GM21447 (cell line): ENCODE measurements around the gene LNX2.

ENCODE experiments used
- ATAC-seq: cut with Tn5 transposase; IDR thresholded peaks from one replicate; pipeline ENCODE4 v1.9.1; 2021; ENCODE audit not compliant: unreplicated experiment

The LNX2 gene

DNA sequence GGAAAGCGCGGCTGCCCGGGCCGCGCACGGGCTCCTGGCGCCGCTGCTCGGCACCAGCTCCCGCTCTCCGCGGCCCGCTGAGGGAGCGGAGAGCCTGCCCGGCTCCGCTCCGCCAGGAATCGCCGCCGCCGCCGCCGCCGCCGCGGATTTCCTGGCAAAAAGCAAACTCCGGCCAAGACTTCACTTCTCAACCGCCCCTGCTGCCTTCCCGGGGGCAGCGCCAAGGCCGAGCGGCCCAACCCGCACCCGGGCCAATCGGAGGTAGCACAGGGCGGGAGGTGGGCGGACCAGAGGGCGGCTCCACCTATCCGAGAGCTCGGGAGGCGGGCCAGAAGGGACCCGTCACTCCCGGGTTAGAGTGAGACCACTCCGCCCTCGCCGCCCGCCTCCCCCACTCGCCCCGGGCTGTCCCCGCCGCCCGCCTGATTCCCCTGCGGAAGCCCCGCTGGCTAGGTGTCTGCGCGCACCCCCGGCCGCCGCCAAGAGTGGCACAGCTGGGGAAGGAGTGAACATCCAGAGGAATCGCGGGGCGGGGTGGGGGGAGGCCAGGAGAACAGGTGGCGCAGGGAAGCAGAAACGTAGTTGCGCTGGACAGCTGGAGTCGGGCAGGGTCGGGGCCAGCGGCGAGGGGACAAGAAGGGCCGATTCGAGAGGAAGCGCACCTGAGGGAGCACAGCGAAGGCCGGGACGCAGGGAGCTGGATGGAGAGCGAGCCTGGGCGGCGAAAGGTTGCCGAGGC, at the start of gene LNX2:
Gene LNX2, minus strand, starts transcription at position 153 of the 739 bp plus-strand sequence. CDS start 38,826 bp downstream, outside the sequence.
- peak; percentile 81 for ATAC-seq

DNA sequence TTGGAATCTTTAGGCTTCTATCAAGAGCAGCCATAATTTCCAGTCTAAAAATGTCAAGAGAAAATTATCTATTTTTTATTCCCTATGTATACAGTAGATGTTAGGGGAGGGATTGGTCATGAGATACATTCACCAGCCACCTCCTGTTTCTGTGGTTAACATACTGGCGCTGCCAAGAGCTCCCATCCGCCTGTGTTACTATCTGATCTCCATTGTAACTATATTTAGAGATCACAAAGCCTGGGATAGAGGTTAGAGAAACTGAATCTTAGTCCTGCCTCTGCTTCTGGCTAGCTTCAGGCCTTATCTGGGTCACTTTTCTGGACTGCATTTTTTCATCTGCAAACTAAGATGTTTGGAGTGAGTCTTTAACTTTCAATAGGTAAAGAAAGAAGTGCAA, 47.6 kb upstream of the LNX2 start:
- no peak for ATAC-seq

DNA sequence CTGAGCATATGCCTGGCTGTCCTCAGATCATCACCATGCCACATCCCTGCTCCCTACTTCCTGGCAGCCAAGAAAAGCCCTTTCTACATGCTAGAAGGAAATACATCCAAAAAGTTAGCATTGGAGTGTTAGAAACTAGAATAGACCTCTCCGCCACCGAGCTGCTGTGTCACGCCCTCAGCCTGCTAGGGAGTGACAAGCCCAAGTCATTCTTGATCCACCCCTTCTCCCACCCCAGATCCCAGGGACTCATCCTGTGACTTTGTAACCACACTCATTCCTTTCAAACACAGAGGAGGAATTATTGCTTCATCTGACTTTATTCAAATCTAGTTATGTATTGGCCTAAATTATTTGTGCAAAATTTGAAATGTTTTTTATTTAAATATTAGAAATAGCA, 46.6 kb upstream of the LNX2 start:
- ATAC-seq, result no peak

DNA sequence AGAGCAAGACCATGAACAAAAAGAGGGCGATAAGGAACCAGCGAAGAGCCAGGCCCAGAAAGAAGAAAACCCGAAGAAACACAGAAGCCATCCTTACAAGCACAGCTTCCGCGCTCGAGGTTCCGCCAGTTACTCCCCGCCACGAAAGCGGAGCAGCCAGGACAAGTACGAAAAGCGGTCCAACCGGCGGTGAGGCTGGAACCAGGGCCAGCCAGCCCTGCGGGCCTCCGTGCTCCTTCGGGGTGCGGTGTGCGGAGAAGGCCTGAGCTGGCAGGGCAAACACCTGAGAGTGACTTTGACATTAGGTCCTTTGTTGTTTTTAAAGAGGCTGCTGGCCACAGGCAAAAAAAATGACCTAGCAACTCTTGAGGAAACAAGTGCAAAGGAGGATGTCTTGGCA, 45.4 kb upstream of the LNX2 start:
- no peak for ATAC-seq

DNA sequence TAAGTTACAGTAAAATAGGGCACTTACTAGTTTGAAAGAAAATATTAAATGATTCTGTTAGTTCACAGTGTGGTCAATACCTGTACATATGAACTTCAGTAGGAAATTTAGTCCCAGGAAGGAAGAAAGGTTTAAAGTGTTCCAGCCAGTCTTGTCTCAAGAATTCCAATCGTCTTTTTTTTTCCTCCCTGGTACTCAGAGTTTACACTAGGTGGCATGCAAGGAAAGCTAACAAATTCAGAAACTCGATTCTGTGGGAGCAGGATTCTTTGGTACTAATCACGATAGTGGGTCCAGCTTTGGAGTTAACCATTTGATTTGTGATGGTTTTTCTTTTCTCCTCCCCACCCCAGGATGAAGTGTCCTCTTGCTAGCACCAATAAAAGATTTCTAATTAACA, 45.0 kb upstream of the LNX2 start:
- ATAC-seq, result no peak

DNA sequence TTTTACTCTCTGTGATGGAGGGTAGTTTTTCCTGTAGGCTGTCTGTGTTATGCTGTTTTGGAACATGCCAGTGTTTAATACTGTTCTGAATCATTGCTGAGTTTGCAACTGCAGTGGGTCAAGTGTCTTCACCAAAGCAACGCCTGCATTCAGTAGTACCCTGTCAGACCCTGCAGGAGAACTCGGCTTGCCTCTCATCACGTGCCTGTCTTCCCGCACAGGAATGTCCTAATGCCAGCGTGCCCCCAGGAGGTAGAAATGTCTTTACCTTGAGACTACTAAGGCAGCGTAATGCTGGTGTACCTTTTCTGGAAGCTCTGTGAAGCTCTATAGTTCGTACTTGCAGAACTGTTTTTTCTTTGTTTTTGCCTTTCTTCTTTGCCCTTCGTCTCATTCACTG, 43.6 kb upstream of the LNX2 start:
- no peak for ATAC-seq

DNA sequence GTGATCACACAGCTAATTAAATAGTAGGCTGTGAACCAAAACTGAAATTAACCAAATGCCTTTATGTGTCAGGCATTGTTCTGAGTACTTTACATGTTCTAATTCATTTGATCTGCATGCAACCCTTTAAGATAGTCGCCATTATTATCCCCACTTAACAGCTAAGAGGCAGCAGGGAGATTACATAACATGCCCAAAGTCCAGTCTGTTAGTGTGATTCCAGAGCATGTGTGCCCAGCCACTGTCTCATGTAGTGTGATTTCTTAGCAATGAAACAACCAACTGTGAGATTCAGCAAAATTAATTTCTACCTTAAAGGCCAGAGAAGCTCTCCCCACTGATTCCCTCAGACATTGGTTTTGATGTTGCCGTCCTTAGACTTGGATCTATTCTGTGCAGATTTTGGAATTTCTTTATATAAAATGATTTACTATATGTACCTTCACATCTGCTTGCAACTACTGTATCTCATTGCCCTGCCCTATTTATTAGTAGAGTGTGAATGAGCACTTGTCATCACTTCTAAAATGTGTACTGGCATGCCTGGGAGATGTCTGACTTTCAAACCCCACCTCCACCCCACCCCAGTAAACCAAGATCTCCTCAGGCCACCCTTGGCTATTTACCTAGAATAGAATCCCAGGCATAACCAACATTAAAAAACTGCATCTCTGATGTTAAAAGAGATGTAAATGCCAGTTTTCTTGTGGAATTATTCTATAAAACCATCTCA, 42.6 kb upstream of the LNX2 start:
- no peak for ATAC-seq

DNA sequence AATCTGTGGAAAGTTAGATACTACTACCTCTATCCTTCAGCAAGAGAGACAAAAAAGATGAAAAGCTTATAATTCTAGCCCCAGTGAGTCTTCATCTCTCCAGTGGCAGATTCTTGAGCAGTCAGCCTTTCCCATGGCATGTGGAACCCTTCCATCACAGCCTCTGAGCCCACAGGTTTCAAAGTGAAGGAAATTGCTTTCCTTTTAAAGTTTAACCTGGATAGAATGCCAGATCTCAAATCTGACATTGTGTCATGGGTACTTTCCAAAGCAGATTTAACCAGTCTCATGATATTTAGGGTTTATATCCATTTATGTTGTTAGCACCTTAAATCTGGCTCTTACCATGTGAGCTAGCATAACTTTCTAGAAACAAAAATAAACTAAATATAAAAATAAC, 40.7 kb upstream of the LNX2 start:
- no peak for ATAC-seq

DNA sequence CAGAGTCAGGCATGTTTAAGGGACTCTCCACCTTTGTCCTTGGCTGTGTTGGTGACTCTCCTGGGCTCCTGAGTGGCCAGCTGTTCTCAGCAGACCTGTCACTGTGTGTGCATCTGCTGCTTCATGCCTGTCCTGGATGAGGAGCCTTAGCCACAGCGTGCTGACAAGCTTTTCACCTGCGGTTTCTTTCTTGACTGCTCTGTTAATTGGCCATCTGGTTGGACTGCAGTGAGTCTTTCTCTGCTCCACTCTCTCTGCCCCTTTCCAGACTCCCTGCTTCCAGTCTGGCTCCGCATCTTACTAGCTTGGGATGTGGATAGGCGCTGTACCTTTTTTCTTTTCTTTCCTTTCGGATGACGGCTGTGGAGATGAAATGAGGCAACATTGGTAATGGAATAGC, 40.2 kb upstream of the LNX2 start:
- no peak for ATAC-seq

DNA sequence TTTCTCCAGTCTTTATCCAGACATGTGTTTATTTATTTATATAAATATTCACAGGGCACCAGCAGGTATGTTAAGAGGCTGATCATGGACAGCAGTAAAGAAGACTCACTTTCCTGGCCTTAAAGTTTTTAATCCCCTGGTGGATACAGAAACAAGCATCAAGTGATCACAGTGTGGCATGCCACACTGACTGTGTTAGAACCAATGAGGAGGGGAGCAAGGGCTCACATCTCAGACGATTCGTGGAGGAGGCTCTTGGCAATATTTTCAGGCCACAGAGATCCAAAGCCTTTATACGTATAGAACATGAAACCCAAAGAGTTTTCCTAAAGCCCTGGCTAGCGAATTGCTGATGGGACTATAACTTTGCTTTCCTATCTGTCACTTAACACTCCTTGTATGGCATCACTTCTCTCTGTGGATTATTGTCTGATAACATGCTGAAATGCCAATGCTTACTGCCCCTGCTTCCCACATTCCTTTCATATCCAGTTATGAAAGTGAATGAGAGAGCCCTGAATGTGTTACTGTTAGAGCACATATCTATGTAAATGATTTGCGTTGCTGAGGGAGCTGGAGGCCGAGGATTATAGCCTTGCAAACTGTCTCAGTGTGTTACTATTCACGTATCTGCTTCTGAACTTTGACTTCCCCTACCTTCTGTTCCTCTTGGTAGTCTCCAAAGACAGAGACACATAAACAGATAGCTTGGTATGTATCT, 39.0 kb upstream of the LNX2 start:
- ATAC-seq, result no peak

DNA sequence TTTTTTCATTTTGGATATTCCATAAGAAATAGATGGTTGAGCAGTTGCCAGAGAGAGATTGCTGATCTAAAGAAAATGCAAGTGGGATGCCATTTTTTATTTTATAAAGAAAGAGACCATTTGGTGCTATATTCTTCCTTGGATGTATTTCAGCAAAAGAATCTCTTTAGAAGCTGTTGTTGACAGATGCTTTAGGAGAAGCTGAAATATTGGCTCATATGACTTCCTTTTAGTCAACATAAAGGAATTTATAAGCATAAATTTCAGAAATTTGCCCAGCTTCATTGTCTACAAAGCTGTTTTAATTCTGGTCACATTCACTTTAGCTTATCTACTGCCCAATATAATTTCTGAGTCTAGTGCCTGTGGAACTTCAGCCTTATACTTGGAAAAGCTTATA, 38.2 kb upstream of the LNX2 start:
- ATAC-seq, result no peak

DNA sequence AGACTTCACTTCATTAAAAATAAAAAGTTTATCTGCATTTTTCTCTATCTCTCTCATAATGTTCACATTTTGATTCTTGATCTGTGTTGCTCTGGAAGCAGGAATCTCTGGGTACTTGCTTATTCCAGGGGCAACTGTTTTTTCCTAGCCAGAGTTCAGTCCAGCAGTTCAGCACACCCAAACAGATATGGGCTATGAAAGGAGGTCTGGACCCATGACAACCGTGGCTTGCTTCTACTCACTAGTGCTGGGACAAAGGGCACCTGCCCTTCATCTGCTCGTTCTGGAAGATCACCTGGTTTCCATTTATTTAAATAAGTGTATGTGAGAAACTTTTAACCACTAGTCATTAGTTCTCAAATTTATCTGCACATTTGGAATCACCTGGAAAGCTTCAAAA, 37.4 kb upstream of the LNX2 start:
- no peak for ATAC-seq

DNA sequence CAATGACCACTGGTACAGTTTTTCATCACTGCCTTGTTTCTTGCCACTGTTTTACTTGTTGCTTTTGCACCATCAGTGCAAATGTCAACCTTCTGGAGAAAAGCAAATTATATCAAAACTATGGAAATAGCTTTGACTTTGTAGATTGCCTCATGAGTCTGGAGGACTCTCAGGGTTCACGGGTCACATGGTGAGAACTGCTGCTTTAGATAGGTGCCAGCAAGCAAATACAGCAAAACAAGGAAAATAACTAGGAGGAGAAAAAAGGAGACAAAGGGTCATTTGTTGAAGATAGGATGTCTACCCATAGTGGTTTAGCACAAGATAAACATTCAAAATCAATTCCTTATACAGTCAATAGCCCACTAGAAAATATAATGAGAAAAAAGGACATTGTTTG, 34.5 kb upstream of the LNX2 start:
- ATAC-seq, result no peak

DNA sequence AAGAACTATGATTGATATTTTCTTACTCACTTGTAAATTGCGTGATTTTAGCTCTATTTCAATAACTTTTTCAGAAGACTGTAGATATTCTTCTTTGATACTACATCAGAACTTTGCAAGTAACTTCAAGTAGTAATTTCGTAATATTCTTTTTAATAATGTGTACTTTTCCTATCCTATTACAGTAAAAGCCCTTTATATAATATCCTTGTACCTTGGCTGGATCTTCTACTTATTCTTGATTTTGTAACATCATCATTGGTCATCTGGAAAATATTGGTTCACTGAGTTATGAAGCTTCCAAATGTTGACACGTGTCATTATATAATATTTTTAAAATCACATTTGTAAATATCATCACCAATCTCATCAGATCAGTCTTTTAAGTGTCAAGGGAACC, 33.7 kb upstream of the LNX2 start:
- ATAC-seq, result no peak

DNA sequence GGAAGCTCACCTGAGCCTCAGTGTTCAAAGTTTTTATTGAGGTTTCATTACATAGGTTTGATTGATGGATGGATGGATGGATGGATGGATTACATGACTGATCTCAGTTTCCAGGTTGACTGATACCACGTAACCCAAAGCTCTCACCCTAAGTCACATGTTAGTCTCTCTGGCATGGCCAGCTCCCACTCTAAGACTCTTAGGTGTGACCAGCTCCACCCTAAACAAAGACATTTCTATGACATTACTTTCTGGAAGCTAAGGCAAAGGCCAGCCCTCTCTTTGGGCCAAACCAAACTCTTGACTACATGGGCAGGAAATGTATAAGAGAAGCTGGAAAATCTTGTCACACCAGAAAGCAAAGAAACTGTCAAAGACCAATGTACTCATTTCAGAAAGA, 30.0 kb upstream of the LNX2 start:
- no peak for ATAC-seq

DNA sequence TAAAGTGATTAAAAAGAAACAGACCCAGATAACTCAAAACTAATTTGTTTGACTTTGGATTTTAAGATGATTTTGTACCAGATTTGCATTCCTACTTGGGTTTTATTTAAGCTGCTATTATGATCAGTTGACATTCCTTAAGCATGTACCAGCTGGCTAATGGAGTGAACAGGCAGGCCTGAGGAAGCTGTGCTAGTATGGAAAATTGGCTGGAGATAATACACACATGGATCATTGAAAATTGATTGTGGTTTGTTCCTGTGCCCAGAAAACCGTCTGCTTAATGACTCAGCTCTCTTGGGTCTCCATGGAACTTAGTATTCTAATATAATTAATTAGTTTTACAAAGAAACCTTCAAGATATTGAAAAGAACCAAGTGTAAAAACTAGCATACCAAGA, 24.0 kb upstream of the LNX2 start:
- no peak for ATAC-seq

DNA sequence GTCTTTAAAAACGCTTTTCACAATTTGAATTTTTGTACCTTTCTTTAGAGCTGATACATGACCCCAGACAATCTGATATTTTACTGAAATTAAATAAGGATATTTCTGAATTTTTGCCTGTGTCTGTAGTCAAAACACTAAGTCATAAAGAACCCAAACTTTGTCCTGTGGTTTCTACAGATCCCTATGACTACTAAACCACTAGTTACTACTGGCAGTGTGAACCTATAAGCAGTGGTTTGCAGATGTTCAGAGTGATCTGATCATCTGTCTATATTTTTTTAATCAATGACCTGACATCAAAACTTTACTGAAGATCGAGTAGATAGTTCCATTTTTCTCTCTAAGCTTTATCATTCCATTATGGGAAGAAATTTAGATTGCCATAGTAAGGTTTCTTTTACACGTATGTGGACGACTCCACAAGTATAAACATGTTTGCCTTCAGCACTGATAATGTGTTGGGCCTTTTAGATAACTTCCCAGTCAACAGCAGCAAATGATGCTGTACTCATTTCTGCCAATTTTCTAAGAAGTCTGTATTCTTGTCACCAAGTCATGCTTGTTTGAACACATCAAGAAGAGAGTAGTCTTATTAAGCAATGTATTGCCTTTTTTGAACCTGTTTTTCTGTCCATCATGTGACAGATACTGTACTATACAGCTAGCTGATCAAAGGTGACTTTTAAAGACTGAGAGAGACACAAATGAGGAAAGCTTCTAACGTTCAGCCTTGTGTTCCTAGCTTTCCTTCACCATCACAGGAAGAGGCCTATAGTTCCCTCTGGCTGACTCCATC, 23.2 kb upstream of the LNX2 start:
- ATAC-seq, result no peak

DNA sequence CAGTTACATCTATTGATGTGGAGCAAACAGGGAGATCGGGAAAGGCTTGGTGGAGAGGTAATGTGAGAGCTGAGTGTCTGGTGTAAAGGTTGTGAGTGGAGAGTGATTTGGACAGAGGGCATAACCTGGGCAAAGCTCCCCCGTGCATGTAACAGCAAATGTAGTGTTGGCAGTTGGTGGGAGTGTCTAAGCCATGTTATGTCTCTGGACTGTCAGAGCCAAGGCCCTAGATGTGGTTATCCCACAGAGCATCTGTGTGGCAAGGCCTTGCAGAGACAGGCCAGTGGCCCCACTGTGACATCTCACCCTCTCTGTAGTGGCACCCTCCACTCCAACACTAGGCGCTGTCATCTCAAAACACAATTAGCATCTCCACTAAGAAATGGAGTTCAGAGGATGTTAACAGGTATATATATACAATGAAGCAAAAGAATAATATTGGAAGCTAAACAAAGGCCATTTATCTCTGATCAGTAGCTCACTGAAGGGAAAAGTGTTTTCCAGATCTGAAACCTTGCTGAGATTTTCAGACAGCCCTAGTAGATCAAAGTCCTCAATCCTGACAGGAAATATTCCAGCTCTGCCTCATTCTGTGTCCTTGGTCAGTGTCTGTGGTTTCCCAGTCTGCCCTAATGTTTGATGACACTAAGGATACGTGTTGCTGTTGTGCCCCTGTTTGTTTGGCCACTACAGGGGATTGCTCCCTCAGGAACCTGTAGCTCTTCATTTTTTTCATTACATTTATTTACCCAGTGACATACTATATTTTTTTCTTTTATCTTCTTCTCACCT, 21.6 kb upstream of the LNX2 start:
- ATAC-seq, result no peak

DNA sequence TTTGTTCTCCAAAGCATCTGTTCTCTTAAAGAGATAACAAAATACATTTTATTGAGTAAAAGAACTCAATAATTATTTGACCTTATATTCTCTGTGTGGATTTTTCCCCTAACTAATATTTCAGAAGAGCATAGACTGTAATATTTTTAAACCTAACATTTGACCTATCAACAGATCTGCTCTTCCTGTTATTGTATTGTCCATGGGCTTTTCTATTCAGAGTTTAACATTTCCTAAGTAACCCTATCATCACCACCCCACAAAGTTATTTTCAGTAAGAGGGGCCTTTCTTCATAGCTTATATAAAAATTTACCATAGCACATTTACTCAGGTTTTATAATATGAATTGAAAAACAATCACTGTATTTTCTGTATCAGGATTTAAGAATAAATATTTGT, 18.9 kb upstream of the LNX2 start:
- ATAC-seq, result no peak

DNA sequence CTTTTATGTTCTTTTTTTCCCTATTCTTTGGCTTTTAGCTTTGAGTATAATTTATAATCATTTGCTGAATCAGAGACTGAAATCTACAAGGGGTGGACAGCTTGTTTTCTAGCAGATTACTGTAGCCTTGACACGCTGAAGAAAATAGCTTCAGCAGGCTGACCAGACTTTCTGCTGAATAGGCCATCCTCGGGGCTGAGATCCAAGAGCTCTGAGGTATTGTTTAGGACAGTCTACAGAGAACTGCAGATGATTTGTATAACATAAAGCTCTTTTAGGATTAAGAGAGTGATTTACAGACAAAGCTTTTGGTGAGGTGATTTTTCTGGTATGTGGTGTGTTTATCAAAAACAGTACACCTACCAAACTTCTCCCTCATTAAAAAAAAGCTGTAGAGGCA, 18.2 kb upstream of the LNX2 start:
- no peak for ATAC-seq

DNA sequence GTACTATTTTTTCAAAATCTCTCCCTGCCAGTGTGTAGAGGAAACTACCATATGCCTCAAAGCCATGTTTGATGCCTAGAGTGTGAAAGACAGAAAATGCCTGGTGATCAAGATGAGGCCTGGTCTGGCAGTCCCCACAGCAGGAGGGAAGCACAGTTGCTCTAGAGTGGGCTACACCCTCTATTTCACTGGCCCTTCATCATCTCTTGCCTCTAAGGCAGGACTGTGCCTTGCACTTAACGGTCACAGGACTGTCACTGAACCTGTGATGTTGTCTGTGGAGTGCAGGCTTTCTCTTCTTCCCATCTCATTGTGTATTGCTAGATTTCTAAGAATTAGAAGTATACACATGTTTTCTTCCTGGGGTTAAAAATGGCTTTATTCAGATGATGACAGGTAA, 17.7 kb upstream of the LNX2 start:
- no peak for ATAC-seq
